Measurements from ENCODE around the gene TUFT1. TPM values are rescaled to one million over a fixed set of nuclear protein-coding genes. Genes with fewer than 3 reads are reported as not detected.

The TUFT1 gene
- total RNA-seq, 1 experiment from 2014 or later, result 7.9 TPM

DNA sequence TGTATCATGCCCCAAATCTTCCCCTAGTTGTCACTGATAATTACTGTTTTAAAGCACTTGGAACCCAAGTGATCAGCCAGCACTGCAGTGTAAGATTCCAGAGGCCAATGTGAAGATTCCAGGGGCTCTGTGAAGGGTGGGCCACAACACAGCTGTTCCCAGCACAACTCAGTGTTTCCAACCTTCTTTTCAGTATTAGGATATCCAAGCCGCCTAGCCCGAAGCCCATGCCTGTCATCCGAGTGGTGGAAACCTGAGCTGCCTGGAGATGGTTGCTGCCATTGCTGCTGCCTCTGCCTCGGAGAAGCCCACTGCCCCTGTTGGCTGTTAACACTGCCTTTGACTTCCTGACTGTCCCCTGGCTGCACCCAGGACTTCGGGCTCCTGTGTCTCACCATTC, 41.3 kb downstream of the TUFT1 start:
- no peaks in the 10 kb centered on the region for H3K9me3 Mint-ChIP-seq
- ChIA-PET CTCF (interaction anchor here (0.6 to 1.3 kb wide), 2 partner anchors 12 to 35 kb away, joined by 4 read pairs; no protein-coding TSS in a partner anchor), POLR2A (no interaction called here)
- peaks cover 18% of the 10 kb centered on the region for H3K36me3 Mint-ChIP-seq
- no peak overlapping the region for H3K4me3 Mint-ChIP-seq
- peaks cover 8% of the 10 kb centered on the region for H3K4me1 Mint-ChIP-seq
- no peak overlapping the region for H3K27ac Mint-ChIP-seq
- ATAC-seq (no peak), DNase-seq (ENCODE audit: low spot score) (no peak)
- TF ChIP-seq, protein P1, sequence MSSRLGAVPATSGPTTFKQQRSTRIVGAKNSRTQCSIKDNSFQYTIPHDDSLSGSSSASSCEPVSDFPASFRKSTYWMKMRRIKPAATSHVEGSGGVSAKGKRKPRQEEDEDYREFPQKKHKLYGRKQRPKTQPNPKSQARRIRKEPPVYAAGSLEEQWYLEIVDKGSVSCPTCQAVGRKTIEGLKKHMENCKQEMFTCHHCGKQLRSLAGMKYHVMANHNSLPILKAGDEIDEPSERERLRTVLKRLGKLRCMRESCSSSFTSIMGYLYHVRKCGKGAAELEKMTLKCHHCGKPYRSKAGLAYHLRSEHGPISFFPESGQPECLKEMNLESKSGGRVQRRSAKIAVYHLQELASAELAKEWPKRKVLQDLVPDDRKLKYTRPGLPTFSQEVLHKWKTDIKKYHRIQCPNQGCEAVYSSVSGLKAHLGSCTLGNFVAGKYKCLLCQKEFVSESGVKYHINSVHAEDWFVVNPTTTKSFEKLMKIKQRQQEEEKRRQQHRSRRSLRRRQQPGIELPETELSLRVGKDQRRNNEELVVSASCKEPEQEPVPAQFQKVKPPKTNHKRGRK (CRISPR knock-in tag; IDR thresholded peaks at IDR 0.05; ENCODE audit: borderline replicate concordance), result no peak
- no peak for TF ChIP-seq E2F1 (CRISPR knock-in tag; IDR thresholded peaks at IDR 0.05)
- no peak for TF ChIP-seq CREB1 (CRISPR knock-in tag; IDR thresholded peaks at IDR 0.05)
- no peak for TF ChIP-seq ELF4 (CRISPR knock-in tag; IDR thresholded peaks at IDR 0.05; ENCODE audit: low read depth)
- no peak for TF ChIP-seq ESRRA (CRISPR knock-in tag; IDR thresholded peaks at IDR 0.05; ENCODE audit: borderline replicate concordance)
- TF ChIP-seq GRHL2 (CRISPR knock-in tag; IDR thresholded peaks at IDR 0.05; ENCODE audit: insufficient replicate concordance, severe bottlenecking), result no peak
- no peak for TF ChIP-seq NFATC4 (CRISPR knock-in tag; IDR thresholded peaks at IDR 0.05)
- no peak for TF ChIP-seq NFYB (CRISPR knock-in tag; conservative IDR thresholded peaks at IDR 0.05; ENCODE audit: low read depth)
- TF ChIP-seq FOXK1 (CRISPR knock-in tag; IDR thresholded peaks at IDR 0.05), result no peak
- no peak for TF ChIP-seq RORB (CRISPR knock-in tag; IDR thresholded peaks at IDR 0.05)
- TF ChIP-seq NFE2L1 (CRISPR knock-in tag; IDR thresholded peaks at IDR 0.05), result no peak
- no peak for TF ChIP-seq ZNF232 (CRISPR knock-in tag; IDR thresholded peaks at IDR 0.05)
- no peaks in the 10 kb centered on the region for H3K27me3 Mint-ChIP-seq (ENCODE audit: low read depth)

GRCh38 chr1:151581921-151582320, 41.8 kb downstream of the TUFT1 start:
- no peak for ATAC-seq
- CTCF ChIA-PET, result interaction anchor here (0.6 to 1.3 kb wide), 2 partner anchors 12 to 36 kb away, joined by 4 read pairs; no protein-coding TSS in a partner anchor
- DNase-seq (ENCODE audit: low spot score), result no peak
- H3K27me3 Mint-ChIP-seq (ENCODE audit: low read depth), result no peaks in the 10 kb centered on the region
- peaks cover 18% of the 10 kb centered on the region for H3K36me3 Mint-ChIP-seq
- POLR2A ChIA-PET, result no interaction called here
- H3K4me3 Mint-ChIP-seq, result no peak overlapping the region
- no peak overlapping the region for H3K27ac Mint-ChIP-seq
- H3K4me1 Mint-ChIP-seq, result peaks cover 7% of the 10 kb centered on the region
- no peaks in the 10 kb centered on the region for H3K9me3 Mint-ChIP-seq
- no peak for TF ChIP-seq CDX4 (CRISPR knock-in tag; IDR thresholded peaks at IDR 0.05; ENCODE audit: borderline replicate concordance)
- TF ChIP-seq, protein P2, sequence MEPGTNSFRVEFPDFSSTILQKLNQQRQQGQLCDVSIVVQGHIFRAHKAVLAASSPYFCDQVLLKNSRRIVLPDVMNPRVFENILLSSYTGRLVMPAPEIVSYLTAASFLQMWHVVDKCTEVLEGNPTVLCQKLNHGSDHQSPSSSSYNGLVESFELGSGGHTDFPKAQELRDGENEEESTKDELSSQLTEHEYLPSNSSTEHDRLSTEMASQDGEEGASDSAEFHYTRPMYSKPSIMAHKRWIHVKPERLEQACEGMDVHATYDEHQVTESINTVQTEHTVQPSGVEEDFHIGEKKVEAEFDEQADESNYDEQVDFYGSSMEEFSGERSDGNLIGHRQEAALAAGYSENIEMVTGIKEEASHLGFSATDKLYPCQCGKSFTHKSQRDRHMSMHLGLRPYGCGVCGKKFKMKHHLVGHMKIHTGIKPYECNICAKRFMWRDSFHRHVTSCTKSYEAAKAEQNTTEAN (CRISPR knock-in tag; IDR thresholded peaks at IDR 0.05), result no peak
- TF ChIP-seq PRRX2 (CRISPR knock-in tag; IDR thresholded peaks at IDR 0.05), result no peak
- TF ChIP-seq, protein P1 (CRISPR knock-in tag; IDR thresholded peaks at IDR 0.05; ENCODE audit: borderline replicate concordance), result no peak
- TF ChIP-seq CTCF (IDR thresholded peaks at IDR 0.05), result no peak
- no peak for TF ChIP-seq ZNF317 (CRISPR knock-in tag; IDR thresholded peaks at IDR 0.05; ENCODE audit: borderline replicate concordance, low read depth)
- TF ChIP-seq JAZF1 (CRISPR knock-in tag; IDR thresholded peaks at IDR 0.05), result no peak
- no peak for TF ChIP-seq GTF2I (CRISPR knock-in tag; conservative IDR thresholded peaks at IDR 0.05)
- no peak for TF ChIP-seq NFE2L1 (CRISPR knock-in tag; IDR thresholded peaks at IDR 0.05)
- no peak for TF ChIP-seq CREM (CRISPR knock-in tag; IDR thresholded peaks at IDR 0.05)
- TF ChIP-seq, protein P3, sequence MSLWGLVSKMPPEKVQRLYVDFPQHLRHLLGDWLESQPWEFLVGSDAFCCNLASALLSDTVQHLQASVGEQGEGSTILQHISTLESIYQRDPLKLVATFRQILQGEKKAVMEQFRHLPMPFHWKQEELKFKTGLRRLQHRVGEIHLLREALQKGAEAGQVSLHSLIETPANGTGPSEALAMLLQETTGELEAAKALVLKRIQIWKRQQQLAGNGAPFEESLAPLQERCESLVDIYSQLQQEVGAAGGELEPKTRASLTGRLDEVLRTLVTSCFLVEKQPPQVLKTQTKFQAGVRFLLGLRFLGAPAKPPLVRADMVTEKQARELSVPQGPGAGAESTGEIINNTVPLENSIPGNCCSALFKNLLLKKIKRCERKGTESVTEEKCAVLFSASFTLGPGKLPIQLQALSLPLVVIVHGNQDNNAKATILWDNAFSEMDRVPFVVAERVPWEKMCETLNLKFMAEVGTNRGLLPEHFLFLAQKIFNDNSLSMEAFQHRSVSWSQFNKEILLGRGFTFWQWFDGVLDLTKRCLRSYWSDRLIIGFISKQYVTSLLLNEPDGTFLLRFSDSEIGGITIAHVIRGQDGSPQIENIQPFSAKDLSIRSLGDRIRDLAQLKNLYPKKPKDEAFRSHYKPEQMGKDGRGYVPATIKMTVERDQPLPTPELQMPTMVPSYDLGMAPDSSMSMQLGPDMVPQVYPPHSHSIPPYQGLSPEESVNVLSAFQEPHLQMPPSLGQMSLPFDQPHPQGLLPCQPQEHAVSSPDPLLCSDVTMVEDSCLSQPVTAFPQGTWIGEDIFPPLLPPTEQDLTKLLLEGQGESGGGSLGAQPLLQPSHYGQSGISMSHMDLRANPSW (CRISPR knock-in tag; conservative IDR thresholded peaks at IDR 0.05; ENCODE audit: low read depth), result no peak
- TF ChIP-seq, protein P4, sequence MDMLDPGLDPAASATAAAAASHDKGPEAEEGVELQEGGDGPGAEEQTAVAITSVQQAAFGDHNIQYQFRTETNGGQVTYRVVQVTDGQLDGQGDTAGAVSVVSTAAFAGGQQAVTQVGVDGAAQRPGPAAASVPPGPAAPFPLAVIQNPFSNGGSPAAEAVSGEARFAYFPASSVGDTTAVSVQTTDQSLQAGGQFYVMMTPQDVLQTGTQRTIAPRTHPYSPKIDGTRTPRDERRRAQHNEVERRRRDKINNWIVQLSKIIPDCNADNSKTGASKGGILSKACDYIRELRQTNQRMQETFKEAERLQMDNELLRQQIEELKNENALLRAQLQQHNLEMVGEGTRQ (CRISPR knock-in tag; IDR thresholded peaks at IDR 0.05), result no peak
- no peak for TF ChIP-seq ZMAT4 (CRISPR knock-in tag; IDR thresholded peaks at IDR 0.05)

Measured in WTC11 (cell line).